Measurements from ENCODE around the gene DAPK2. TPM values are rescaled to one million over a fixed set of nuclear protein-coding genes. Genes with fewer than 3 reads are reported as not detected.

DAPK2 gene
- total RNA-seq, 4 donors from 2014 or later: 47.4 to 105 (median 78.7) TPM

DNA sequence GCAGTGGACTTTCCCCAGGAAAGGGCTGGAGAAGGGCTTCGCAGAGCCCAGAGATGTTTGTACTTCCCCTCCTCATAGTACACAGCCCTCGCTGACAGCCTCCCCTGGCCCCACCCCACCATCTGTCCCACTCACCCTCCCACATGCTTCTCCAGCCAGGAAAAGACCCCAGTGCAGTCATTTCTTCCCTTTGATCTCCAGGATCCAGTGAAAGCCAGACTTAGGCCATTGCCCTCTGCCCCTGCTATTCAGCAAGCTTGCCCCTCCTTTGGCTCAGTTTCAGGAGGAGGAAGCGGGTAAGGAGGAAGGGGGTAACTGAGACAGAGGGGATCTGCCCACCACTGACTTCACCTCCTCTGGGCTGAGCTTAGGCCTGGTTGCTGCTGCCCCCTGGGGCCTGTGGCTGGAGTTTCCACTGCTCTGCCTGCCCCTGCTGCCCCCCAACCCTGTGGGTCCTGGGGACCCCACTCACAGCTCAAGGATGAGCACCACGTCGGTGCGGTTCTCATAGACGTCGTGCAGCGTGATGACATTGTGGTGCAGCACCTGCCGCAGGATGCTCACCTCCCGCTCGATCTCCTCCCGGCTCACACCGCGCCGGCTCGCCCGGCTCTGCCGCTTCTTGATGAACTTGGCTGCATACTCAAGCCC lies 63.1 kb downstream of the DAPK2 start:
- no peak for TF ChIP-seq CTCF (IDR thresholded peaks at IDR 0.05)
- TF ChIP-seq POLR2A (IDR thresholded peaks at IDR 0.05): no peak
- no peak for DNase-seq
- peak overlapping the region in 2 of 3 donors; percentile 91 to 96 for H3K27ac ChIP-seq
- no peaks in the 10 kb centered on the region for H3K27me3 ChIP-seq
- no peak overlapping the region for H3K4me3 ChIP-seq (replicated peaks in 1 of 3)
- no peaks in the 10 kb centered on the region for H3K9me3 ChIP-seq
- no peaks in the 10 kb centered on the region for H3K36me3 ChIP-seq
- intact Hi-C loops (cut with DNase I): no loop called here
- WGBS, 2 donors: 93 to 96% methylated on average over 18 to 19 of the region's 19 CpGs
- peaks cover 48 to 55% of the 10 kb centered on the region in 2 donors for H3K4me1 ChIP-seq

GRCh38 chr15:63982381-63982854 lies 63.9 kb downstream of the DAPK2 start:
- Histone ChIP-seq H3K4me3 (replicated peaks in 1 of 3) (no peak overlapping the region), H3K27ac (peak overlapping the region in 2 of 3 donors; percentile 91 to 96), H3K27me3 (no peaks in the 10 kb centered on the region), H3K36me3 (no peaks in the 10 kb centered on the region), H3K9me3 (no peaks in the 10 kb centered on the region), H3K4me1 (peaks cover 44 to 50% of the 10 kb centered on the region in 2 donors)
- DNase-seq: peak in 1 of 2 donors; percentile 24
- WGBS, 2 donors: 72 to 79% methylated on average over 7 of the region's 7 CpGs
- TF ChIP-seq POLR2A (IDR thresholded peaks at IDR 0.05): no peak
- intact Hi-C loops (cut with DNase I): no loop called here

DNA sequence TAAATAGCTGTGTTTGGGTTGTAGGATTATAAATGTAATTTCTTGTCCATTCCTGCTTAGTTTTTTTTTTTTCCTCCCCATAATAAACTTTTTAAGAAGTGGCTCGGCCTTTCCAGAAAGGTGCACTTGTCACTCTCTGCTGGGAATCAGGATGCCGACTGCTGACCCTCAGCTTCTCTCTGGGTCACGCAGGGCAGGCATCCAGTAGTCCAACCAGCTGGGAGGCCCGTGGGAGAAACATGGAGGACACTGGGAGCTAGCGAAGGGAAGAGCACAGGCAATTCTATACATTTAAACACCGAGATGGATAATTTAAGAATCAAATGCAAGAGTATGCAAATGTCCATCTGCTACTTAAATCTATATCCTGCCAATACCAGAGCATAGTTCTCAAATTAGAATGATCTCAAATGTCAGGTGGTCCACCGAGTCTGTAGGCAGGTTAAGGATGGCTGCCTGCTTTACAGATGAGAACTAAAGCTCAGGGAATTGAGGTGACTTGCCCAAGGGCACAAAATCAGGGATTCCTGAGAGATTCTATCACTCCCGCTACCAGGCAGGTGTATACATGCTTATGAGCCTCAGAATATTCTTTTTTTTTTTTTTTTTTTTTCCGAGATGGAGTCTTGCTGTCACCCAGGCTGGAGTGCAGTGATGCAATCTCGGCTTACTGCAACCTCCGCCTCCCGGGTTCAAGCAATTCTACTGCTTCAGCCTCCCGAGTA lies 64.5 kb downstream of the DAPK2 start:
- Histone ChIP-seq H3K27ac (peak overlapping the region in 1 of 3 donors; percentile 43), H3K27me3 (no peaks in the 10 kb centered on the region), H3K4me3 (replicated peaks in 1 of 3) (no peak overlapping the region), H3K4me1 (peaks cover 43% of the 10 kb centered on the region in 2 donors), H3K9me3 (no peaks in the 10 kb centered on the region), H3K36me3 (no peaks in the 10 kb centered on the region)
- 95% methylated on average over 13 of the region's 13 CpGs for WGBS, 2 donors
- TF ChIP-seq POLR2A (IDR thresholded peaks at IDR 0.05): no peak
- TF ChIP-seq CTCF (IDR thresholded peaks at IDR 0.05): no peak
- intact Hi-C loops (cut with DNase I): no loop called here
- no peak for DNase-seq

GRCh38 chr15:63979262-63979793 lies 67.0 kb downstream of the DAPK2 start:
- Histone ChIP-seq H3K9me3 (no peaks in the 10 kb centered on the region), H3K4me1 (peaks cover 28 to 30% of the 10 kb centered on the region in 2 donors), H3K36me3 (no peaks in the 10 kb centered on the region), H3K27ac (no peak overlapping the region), H3K27me3 (no peaks in the 10 kb centered on the region), H3K4me3 (replicated peaks in 1 of 3) (no peak overlapping the region)
- no peak for DNase-seq
- intact Hi-C loops (cut with DNase I): no loop called here
- WGBS, 2 donors: 67 to 92% methylated on average over 6 of the region's 6 CpGs
- no peak for TF ChIP-seq POLR2A (IDR thresholded peaks at IDR 0.05)
- no peak for TF ChIP-seq CTCF (IDR thresholded peaks at IDR 0.05)

- Histone ChIP-seq H3K9me3 (no peaks in the 10 kb centered on the region), H3K27me3 (no peaks in the 10 kb centered on the region), H3K4me1 (peaks cover 28 to 30% of the 10 kb centered on the region in 2 donors), H3K4me3 (replicated peaks in 1 of 3) (no peak overlapping the region), H3K27ac (no peak overlapping the region), H3K36me3 (no peaks in the 10 kb centered on the region)
- 77 to 88% methylated on average over 4 of the region's 4 CpGs for WGBS, 2 donors
- intact Hi-C loops (cut with DNase I): no loop called here
- no peak for DNase-seq
- TF ChIP-seq POLR2A (IDR thresholded peaks at IDR 0.05): no peak
- no peak for TF ChIP-seq CTCF (IDR thresholded peaks at IDR 0.05)
Measured at GRCh38 chr15:63978511-63979261, 67.6 kb downstream of the DAPK2 start.
